ENCODE results near the gene SMC4. TPM values are rescaled to one million over a fixed set of nuclear protein-coding genes. Genes with fewer than 3 reads are reported as not detected.

The SMC4 gene
- total RNA-seq, 2 experiments from 2014 or later = 149 to 154 TPM

GRCh38 chr3:160473221-160473620 lies 73.8 kb downstream of the SMC4 start:
- peaks cover 3% of the 10 kb centered on the region for H3K36me3 Mint-ChIP-seq (ENCODE audit: low read depth)
- ChIA-PET CTCF (interaction anchor here (0.9 kb wide), 1 partner anchor 9 kb away, joined by 3 read pairs; no protein-coding TSS in a partner anchor), POLR2A (no interaction called here)
- H3K27me3 Mint-ChIP-seq = peaks cover 10% of the 10 kb centered on the region
- H3K27ac Mint-ChIP-seq = no peak overlapping the region
- DNase-seq (no peak), ATAC-seq (no peak)
- TF ChIP-seq, protein P1, sequence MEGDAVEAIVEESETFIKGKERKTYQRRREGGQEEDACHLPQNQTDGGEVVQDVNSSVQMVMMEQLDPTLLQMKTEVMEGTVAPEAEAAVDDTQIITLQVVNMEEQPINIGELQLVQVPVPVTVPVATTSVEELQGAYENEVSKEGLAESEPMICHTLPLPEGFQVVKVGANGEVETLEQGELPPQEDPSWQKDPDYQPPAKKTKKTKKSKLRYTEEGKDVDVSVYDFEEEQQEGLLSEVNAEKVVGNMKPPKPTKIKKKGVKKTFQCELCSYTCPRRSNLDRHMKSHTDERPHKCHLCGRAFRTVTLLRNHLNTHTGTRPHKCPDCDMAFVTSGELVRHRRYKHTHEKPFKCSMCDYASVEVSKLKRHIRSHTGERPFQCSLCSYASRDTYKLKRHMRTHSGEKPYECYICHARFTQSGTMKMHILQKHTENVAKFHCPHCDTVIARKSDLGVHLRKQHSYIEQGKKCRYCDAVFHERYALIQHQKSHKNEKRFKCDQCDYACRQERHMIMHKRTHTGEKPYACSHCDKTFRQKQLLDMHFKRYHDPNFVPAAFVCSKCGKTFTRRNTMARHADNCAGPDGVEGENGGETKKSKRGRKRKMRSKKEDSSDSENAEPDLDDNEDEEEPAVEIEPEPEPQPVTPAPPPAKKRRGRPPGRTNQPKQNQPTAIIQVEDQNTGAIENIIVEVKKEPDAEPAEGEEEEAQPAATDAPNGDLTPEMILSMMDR (IDR thresholded peaks at IDR 0.05) = no peak
- intact Hi-C loops (cut with micrococcal nuclease) = no loop called here
- H3K4me1 Mint-ChIP-seq (ENCODE audit: low read depth) = no peaks in the 10 kb centered on the region
- peaks cover 17% of the 10 kb centered on the region for H3K9me3 Mint-ChIP-seq
- no peak overlapping the region for H3K4me3 Mint-ChIP-seq

GRCh38 chr3:160473978-160474377 lies 74.5 kb downstream of the SMC4 start:
- POLR2A ChIA-PET = no interaction called here
- H3K9me3 Mint-ChIP-seq = peaks cover 17% of the 10 kb centered on the region
- no peak for DNase-seq
- intact Hi-C loops (cut with micrococcal nuclease) = no loop called here
- H3K4me1 Mint-ChIP-seq (ENCODE audit: low read depth) = no peaks in the 10 kb centered on the region
- peaks cover 10% of the 10 kb centered on the region for H3K27me3 Mint-ChIP-seq
- ATAC-seq = no peak
- CTCF ChIA-PET = no interaction called here
- TF ChIP-seq, protein P1 (IDR thresholded peaks at IDR 0.05) = no peak
- H3K27ac Mint-ChIP-seq = no peak overlapping the region
- peaks cover 3% of the 10 kb centered on the region for H3K36me3 Mint-ChIP-seq (ENCODE audit: low read depth)
- no peak overlapping the region for H3K4me3 Mint-ChIP-seq

- ChIA-PET POLR2A (no interaction called here), CTCF (no interaction called here)
- Mint-ChIP-seq H3K9me3 (peaks cover 17% of the 10 kb centered on the region), H3K27me3 (peaks cover 10% of the 10 kb centered on the region), H3K36me3 (ENCODE audit: low read depth) (peaks cover 3% of the 10 kb centered on the region), H3K27ac (no peak overlapping the region), H3K4me1 (ENCODE audit: low read depth) (no peaks in the 10 kb centered on the region), H3K4me3 (no peak overlapping the region)
- TF ChIP-seq, protein P1 (IDR thresholded peaks at IDR 0.05) = no peak
- intact Hi-C loops (cut with micrococcal nuclease) = no loop called here
- DNase-seq (no peak), ATAC-seq (no peak)
These were observed 75.0 kb downstream of the SMC4 start for GRCh38 chr3:160474416-160474838.

DNA sequence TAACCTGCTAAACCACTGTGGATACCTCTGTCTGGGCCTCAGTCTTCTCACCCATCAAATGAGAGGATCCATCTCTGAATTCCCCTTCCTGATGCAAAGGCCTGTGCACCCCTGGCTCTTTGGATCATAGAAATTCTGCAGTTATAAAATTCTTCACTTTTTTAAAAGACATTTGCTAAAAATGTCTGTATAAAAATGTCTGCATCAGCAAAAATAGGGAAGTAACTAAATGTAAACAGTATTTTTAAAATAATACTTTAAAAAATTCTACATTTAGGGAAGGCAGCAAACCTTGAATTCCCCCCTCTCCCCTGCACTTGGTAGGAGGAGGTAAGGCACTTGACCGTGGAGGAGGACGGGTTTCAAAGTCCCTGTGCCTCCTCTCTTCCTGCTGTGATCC lies 75.7 kb downstream of the SMC4 start:
- no peak overlapping the region for H3K27ac Mint-ChIP-seq
- H3K4me1 Mint-ChIP-seq (ENCODE audit: low read depth) = no peaks in the 10 kb centered on the region
- no peak overlapping the region for H3K4me3 Mint-ChIP-seq
- peaks cover 11% of the 10 kb centered on the region for H3K9me3 Mint-ChIP-seq
- TF ChIP-seq, protein P1 (IDR thresholded peaks at IDR 0.05) = no peak
- ChIA-PET CTCF (no interaction called here), POLR2A (no interaction called here)
- ATAC-seq (no peak), DNase-seq (no peak)
- H3K36me3 Mint-ChIP-seq (ENCODE audit: low read depth) = no peaks in the 10 kb centered on the region
- intact Hi-C loops (cut with micrococcal nuclease) = no loop called here
- peaks cover 10% of the 10 kb centered on the region for H3K27me3 Mint-ChIP-seq

DNA sequence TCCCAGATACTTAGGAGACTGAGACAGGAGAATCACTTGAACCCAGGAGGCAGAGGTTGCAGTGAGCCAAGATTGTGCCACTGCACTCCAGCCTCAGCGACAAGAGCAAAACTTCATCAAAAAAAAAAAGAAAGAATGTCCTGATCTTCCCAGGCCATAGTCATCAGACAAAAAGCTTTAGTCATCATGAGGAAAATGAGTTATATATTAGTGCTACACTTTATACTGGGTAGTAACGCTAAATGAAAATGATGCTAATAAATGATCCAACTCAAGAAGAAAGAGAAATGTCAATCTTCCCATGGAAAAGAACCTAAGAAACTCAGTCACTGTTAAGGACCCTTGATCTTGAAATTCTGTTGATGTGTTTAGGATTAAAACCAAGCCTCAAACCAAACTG lies 76.4 kb downstream of the SMC4 start:
- CTCF ChIA-PET = no interaction called here
- H3K4me3 Mint-ChIP-seq = no peak overlapping the region
- POLR2A ChIA-PET = no interaction called here
- H3K27me3 Mint-ChIP-seq = peaks cover 10% of the 10 kb centered on the region
- intact Hi-C loops (cut with micrococcal nuclease) = no loop called here
- no peaks in the 10 kb centered on the region for H3K36me3 Mint-ChIP-seq (ENCODE audit: low read depth)
- ATAC-seq = no peak
- H3K4me1 Mint-ChIP-seq (ENCODE audit: low read depth) = no peaks in the 10 kb centered on the region
- TF ChIP-seq, protein P1 (IDR thresholded peaks at IDR 0.05) = no peak
- peaks cover 6% of the 10 kb centered on the region for H3K9me3 Mint-ChIP-seq
- no peak overlapping the region for H3K27ac Mint-ChIP-seq
- no peak for DNase-seq
